NK-92 (cell line): Measurements from ENCODE around the gene RBM45.
"Not testable (repeated sequence)": the region's sequence is repeated elsewhere in the genome, so short reads cannot be mapped to it uniquely, and the experiment has no call there.

Source experiments
- DNase-seq: peaks from one replicate; lab custom pipeline; 2025; ENCODE audit not compliant: unreplicated experiment; lab: John Stamatoyannopoulos, UW

RBM45 gene

DNA sequence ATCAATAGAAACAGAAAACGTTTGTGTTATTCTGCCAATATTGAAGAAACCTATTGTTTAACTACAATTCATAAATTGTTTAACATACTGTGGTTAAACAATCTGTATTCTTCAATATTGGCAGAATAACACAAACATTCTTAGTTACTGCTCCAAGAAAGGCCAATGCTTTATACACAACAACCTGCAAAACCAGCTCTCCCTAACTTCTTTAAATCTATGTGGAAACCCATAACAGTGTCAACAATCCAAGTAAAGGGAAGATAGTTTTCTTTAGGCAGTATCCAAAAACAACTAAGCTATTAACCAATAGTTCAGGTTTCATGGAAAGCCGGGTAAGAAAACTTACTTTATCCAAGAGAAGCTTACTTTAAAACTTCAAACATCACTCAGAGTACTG is 6.2 kb upstream of the RBM45 start:
- no peak for DNase-seq

DNA sequence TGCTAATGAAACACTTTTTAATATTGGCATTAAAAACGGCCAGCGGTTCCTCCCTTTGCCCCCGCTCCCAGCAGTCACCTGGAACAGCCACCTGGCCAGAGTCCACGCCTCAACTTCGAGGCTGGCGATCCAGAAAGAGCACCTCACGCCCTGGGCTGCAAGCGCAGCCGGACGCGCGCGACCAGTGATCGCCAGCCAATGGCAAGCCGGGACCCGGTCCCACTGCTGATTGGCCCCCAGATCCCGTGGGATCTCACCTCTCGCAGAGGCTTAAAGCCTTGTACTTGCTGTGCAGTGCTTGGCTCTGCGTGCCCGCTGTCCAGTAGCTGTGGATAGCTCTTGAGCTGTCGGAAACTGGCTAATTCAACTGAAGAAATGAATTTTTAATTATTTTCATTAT is 4.1 kb upstream of the RBM45 start:
- DNase-seq = no peak

DNA sequence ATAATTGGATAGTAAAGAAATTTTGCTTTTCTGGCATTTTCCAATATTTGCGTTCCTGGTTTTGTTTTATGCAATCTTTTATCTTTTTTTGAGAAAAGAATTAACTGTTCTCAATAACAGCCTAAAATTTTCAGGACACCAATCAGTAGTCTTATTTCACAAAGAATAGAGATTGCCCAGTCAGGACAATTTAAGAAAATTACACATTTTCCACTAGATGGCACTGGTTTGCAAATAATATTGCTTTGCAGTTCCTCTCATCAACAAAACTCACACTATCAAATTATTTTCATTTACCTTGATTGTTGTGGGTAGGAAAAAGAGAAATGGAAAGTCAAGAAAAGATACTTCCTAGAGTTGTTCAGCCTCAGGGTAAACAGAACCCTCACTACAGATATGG is 2.4 kb upstream of the RBM45 start:
- DNase-seq = no peak

DNA sequence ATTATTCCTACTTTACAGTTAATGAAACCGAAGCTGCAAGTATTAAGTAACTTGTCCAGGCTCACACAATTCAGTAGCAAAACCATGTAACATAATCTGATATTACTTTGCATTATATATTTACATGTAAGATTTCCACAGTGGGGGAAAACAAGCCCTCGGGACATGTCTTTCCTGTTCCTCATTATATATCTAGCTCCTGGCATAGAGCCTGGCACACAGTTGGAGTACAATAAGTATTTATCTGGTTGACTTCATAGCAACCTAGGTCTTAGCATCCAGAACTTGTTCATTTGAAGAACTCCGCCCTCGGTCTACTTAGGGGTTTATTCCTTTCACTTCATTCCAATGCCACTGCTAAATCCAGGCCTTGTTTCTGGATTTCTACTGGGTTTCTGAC is 1.6 kb upstream of the RBM45 start:
- no peak for DNase-seq

DNA sequence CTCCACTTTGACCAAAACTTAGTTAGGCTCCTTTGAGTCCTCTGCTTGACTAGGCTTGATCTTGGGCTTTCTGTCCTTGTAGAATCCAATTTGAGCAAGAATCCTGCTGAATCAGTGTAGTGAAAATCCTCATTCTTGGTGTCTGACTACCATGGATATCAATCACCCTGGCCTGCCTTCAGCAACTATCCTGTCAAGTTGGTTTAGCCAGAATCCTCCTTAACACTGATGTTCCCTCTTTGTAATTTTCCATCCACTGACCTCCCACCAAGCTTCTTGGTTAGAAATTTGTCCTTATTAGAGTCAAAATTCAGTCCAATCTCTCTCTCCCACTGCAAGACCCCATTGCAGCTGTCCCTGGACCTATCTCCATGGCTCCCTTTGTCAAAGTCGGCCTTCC is 494 bp upstream of the RBM45 start:
- no peak for DNase-seq

DNA sequence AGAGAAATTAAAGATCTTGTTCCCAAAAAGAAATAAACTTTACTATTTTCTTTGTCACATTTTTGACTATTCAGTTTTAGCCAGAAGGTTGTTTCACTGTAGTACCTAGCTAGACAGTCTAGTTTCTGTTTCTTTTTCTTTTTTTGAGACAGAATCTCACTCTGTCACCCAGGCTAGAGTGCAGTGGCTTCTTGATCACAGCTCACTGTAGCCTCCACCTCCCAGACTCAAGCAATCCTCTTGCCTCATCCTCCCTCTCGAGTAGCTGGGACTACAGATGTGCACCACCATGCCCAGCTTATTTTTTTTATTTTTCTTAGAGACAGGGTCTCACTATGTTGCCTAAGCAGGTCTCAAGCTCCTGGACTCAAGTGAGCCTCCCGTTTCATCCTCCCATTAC is 2.2 kb downstream of the RBM45 start:
- DNase-seq = no peak

DNA sequence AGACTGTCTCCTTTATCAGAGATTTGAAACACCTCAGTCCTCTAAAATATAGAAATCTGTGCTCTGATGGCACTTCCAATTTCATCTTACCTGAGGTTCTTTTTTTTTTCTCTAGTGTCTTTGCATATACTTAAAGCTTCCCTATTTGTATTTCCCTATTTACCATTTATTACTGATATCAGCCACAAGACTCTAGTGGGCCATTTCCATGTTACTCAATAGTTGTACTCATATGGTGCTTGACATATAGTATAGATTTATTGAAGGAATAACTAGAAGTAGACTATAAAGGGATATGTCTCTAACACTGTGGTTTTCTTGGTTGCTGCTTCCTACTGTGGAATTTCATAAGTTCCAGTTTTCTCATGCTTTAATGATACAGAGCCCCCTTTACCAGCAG is 3.0 kb downstream of the RBM45 start:
- DNase-seq = no peak

DNA sequence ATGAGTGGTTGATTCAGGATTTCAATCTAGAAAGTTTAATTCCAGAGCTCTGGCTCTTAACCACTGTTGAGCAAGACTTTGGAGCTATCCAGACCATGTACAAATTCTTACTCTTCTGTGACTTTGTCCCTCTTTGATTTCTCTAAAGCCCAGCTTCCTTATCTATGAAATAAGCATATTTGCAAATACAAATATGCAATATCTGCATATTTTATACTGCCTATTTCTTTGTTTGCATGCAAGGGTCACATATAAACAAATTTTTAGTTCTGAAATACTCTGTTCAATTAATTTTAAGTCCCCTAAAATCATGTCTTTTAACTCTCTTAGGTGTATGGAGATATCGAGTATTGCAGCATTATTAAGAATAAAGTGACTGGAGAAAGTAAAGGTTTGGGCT is 5.5 kb downstream of the RBM45 start:
- DNase-seq = no peak

DNA sequence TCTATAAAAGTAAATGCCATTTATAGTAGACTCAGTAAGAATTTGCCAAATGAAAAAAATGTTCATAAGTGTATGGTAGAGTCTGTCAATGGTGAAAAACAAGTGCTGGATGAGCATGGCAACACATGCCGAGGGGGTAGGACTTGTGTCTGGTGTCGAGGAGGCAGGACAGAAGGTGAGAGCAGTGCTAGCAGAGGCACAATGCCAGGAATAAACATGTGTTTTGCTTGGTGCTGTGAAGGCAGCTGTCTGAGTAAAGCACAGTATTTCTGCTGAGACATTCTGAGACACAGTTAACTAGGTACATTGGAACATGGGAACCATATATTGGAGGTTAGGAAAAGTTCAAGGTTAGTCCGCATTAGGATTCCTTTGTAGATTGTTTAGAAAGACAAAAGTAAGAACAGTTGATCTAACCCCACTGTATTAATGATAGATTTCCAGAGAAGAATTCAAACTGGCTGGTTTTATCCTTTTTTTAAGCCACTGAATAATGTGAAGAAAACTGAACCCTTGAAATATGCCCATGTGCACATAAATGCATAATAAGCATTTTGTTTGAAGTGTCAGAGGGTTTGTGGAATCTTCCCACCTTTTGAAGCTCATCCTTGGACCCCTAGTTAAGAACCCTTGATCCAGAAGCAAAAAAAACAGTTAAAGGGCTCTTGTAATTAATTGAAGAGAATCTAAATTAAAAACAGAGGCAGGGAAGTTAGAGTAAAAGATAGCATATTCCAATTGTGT is 7.1 kb downstream of the RBM45 start:
- no peak for DNase-seq

DNA sequence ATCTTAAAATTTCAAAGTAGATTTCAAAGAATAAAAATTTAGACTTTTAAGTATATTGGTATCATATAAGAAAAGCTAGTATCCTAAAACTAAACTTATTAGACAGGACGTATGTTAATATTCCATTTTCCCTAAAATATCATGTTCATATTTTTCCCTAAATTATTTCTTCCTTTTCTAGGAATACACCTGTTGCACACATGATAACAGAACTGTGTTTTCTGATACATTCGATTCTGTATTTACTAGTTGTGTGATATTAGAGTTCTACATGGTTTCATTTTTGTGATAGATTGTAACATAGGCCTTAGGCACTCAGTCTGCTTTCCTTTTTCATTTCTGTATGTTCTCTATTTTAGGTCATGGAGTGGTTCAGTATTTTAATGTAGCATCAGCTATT is 10.9 kb downstream of the RBM45 start:
- DNase-seq = no peak

DNA sequence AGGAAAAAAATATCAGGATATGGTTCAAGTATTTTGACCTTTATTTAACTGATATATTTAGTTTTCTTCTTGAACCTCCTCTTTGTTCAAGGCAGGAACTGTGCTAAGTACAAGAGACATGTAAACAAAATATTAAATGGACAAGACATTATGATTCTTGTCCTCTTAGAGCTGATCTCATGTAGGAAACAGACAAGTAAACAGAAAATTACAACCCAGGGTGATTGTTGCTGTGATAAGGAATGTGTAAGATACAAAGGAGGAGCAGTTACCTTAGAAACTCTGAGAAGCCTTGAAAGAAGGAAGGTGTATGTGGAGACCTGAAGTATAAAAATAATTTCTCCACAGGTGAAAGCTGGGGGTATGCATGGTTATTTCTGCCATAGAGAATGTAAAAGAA is 12.9 kb downstream of the RBM45 start:
- DNase-seq = no peak

DNA sequence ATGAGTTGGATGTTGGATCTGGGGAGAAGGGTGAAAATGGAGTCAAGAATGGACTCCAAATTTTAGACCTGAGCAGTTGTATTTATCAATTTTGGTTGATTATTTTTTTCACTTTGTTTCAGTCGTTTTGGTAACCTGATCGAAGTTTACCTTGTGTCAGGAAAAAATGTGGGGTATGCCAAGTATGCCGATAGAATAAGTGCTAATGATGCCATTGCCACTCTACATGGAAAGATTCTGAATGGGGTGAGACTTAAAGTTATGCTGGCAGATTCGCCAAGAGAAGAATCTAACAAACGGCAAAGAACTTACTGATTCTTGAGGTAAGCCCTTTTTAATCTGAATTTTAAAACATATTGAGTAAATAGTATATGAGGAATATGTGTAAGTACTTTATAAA is 13.6 kb downstream of the RBM45 start:
- no peak for DNase-seq

DNA sequence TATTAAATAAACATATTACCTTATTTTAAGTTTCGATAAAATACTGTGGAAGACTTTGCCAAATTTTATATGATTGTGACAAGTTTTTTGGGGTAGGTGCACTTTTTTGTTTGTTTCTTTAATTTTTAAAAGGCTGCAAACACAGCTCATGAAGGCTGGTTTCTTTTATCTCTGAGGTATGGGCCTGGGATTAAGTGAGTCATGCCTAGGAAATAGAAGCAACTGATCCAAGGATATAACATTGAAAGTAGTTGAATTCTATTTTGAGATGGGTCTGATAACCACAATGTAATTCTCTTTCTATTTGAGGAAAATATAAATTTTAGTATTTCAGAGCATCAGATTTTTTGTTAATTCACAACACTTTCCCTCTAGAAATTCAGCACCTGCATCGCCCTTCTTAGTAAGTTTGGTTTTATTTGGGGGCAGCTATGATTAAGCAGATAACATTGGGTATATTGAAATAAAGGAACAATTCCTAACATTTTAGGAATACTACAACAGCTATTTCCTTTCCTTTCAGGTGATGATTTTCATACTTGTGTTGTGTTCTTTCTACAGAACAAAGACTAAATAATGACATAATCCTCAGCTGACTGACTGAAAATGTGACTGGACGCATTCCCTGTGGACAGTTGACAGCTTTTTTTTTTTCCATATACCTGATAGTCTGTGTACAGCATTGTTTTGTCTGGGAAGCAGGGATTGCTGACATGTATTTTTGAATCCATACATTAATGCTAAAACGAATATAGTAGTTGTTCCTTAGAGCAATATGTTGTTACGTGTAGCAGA is 16.8 kb downstream of the RBM45 start:
- no peak for DNase-seq

DNA sequence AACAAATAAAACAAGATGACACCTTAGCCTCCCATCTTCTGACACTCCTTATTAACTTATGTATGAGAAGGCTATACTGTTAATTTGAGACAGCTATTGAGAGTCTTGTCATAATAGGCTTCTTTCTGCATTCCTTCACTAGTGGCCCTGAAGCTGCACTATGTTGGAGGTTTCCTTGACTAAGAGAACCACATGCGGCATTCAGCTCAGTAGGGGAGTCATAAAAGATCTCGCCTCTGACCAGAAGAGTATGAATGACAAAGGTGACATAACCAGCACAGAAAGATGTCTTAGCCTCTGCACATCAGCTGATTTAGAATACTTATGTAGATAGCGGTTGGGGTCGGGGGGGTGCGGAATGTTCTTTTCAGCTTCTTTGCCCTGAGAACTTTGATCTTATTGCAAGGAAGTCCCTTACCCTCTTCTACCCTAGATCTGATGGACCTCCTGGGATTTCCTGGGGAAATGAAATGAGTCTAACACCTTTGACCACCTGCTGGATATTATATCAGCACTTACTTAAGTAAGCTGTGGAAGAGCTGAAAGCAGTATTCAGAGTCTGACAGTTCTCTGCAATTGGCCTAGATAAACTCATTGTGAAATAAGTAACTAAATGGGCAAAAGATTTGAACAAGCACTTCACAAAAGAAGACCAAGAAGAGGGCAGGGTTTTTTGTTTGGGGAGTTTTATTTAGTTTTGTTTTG is 24.2 kb downstream of the RBM45 start:
- DNase-seq = no peak

DNA sequence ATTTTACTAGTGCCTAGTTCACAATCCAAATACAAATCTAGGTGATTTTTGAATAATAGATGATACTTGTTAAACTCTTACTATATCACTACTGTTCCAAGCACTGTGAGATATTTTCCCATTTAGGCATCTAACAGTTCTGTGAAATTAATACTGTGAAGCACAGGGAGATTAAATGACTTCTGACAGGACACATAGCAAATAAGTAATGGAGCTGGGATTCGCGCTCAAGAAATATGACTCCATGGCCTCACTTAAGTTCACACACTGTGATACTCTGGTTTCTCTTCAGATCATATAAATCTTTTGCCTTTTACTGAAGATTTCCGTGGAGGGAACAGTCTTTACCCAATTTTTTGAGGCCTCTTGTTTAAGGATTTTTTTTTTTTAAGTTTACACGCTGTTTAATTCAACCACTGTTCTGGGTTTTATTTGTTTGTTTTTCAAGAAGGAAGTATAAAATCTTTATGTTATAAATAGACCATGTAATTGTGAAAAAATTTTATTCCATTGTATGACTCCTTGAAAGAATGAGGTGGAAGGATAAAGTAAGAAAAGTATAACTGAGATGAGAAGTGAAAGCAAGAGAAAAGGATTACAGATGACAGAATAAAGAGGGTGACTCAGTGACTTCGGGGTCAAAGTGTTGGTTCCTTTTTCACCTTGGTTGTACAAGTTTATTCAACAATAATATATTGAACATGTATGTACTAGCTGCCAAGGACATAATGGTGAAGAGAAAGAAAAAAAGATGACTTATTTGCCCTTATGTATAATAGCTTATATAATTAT is 30.2 kb downstream of the RBM45 start:
- no peak for DNase-seq

DNA sequence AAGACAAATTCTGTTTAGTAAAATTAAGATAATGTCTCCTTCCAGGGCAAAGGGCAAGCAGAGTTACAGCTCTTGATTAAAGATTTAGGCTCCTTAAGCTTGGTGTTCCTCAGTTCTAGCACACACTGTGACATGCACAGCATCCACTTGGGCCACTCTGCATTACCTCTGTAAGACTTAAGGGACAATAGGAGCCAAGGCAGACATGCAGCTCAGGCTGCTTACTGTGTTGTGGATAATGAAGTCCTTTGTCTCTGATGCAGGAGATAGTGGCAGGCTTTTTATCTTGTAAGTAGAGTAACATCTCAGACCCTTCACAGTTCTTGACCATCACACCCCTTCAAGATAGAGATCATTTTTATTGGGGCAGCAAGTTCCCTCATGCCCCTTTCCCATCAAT is 31.2 kb downstream of the RBM45 start:
- DNase-seq = no peak

DNA sequence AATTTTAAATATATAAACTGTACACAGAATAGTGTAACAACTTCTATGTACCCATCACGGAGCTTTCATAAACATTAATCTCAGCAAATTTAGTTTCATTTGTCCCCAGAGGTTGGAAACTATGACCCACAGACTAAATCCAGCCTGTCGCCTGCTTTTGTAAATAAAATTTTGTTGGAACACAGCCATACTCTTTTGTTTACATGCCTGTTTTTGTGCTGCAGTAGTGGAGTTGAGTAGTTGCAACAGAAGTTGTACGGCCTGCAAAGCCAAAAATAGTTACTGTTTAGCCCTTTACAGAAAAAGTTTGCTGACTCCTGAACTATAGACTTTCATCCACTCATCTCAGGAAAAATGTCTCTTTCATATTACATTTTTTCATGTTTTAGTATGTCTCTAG is 39.8 kb downstream of the RBM45 start:
- no peak for DNase-seq

DNA sequence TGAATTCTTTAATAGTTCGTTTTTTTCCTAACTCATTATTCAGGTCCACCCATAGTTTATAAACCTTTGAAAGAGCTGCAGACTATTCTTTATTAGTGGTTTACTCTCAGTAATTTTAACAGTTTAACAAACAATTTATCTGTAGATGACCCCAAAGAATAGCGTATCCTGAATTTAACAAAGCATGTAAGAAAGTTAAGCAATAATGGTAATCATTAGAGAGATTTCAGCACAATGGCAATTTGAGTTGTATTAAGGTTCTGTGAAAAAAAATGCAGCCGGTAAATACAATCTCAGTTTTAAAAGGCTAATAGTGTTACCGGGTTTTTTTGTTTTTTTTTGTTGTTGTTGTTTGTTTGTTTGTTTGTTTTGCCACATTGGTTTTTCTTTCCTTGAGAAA is 40.3 kb downstream of the RBM45 start:
- DNase-seq = no peak

DNA sequence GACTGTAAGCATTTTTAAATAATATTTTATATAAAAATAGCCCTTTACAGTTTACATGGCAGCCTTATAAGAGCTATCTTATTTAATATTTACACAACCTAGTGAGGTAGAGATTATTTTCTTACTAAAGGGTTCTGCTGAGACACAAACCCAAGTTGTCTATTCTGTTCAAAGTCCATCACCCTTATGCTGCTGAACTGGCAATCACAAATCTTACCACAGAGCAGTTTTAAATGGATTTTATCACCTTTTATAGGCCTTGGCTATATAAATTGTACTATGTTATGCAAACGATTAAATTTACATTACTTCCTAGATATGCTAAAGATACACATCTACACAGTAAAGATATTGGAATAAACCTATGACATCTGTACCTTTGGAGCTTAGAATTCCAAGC is 40.7 kb downstream of the RBM45 start:
- no peak for DNase-seq

DNA sequence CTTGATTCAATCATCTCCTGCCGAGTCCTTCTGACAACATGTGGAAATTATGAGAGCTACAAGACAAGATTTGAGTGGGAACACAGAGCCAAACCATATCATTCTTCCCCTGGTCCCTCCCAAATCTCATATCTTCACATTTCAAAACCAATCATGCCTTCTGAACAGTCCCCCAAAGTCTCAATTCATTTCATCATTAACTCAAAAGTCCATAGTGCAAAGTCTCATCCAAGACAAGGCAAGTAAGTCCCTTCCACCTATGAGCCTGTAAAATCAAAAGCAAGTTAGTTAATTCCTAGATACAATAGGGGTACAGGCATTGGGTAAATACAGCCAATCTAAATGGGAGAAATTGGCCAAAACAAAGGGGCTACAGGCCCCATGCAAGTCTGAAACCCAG is 41.6 kb downstream of the RBM45 start:
- not testable (repeated sequence) for DNase-seq

DNA sequence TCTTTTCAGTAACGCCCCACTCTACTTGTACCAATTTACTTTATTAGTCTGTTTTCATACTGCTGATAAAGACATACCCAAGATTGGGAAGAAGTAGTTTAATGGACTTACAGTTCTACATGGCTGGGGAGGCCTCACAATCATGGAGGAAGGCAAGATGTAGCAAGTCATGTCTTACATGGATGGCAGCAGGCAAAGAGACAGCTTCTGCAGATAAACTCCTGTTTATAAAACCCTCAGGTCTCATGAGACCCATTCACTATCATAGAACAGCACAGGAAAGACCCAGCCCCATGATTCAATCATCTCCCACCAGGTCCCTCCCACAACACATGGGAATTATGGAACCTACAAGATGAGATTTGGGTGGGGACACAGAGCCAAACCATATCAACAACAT is 43.3 kb downstream of the RBM45 start:
- DNase-seq = no peak
